Left hindlimb (tissue), 1 donor: Measurements from ENCODE around the gene TTLL5.

Source experiments
- DNase-seq: peaks from one replicate; pipeline ENCODE4 v3.0.0-alpha.2; 2018

The TTLL5 gene

GRCh38 chr14:75742867-75743266 lies 81.8 kb downstream of the TTLL5 start:
- no peak for DNase-seq

GRCh38 chr14:75747899-75748298 lies 86.9 kb downstream of the TTLL5 start:
- no peak for DNase-seq

- DNase-seq = no peak
Measured at GRCh38 chr14:75748336-75748735, 87.3 kb downstream of the TTLL5 start.

- DNase-seq = no peak
Measured at GRCh38 chr14:75751296-75751695, 90.2 kb downstream of the TTLL5 start.

- no peak for DNase-seq
Measured at GRCh38 chr14:75752086-75752485, 91.0 kb downstream of the TTLL5 start.

GRCh38 chr14:75752907-75753594 lies 92.0 kb downstream of the TTLL5 start:
- DNase-seq = no peak

- no peak for DNase-seq
Measured at GRCh38 chr14:75753696-75754095, 92.7 kb downstream of the TTLL5 start.

- DNase-seq = no peak
Measured at GRCh38 chr14:75757644-75758402, 96.8 kb downstream of the TTLL5 start.

- DNase-seq = no peak
Measured at GRCh38 chr14:75764020-75764419, 103.0 kb downstream of the TTLL5 start.

GRCh38 chr14:75769047-75769685 lies 108.1 kb downstream of the TTLL5 start:
- DNase-seq = no peak

- no peak for DNase-seq
Measured at GRCh38 chr14:75770635-75771034, 109.6 kb downstream of the TTLL5 start.

- no peak for DNase-seq
Measured at GRCh38 chr14:75771595-75771994, 110.5 kb downstream of the TTLL5 start.

- DNase-seq = no peak
Measured at GRCh38 chr14:75773046-75773445, 112.0 kb downstream of the TTLL5 start.

- no peak for DNase-seq
Measured at GRCh38 chr14:75781096-75781495, 120.0 kb downstream of the TTLL5 start.

GRCh38 chr14:75783184-75783583 lies 122.1 kb downstream of the TTLL5 start:
- no peak for DNase-seq

GRCh38 chr14:75783602-75784313 lies 122.7 kb downstream of the TTLL5 start:
- DNase-seq = no peak

GRCh38 chr14:75784314-75784686 lies 123.3 kb downstream of the TTLL5 start:
- no peak for DNase-seq

GRCh38 chr14:75793806-75794205 lies 132.8 kb downstream of the TTLL5 start:
- DNase-seq = no peak

GRCh38 chr14:75794615-75795038 lies 133.6 kb downstream of the TTLL5 start:
- no peak for DNase-seq

GRCh38 chr14:75800792-75801191 lies 139.7 kb downstream of the TTLL5 start:
- no peak for DNase-seq

GRCh38 chr14:75802486-75802885 lies 141.4 kb downstream of the TTLL5 start:
- no peak for DNase-seq

GRCh38 chr14:75803765-75804164 lies 142.7 kb downstream of the TTLL5 start:
- DNase-seq = peak; percentile 47

GRCh38 chr14:75804570-75805275 lies 143.7 kb downstream of the TTLL5 start:
- no peak for DNase-seq
